ENCODE results near the gene RTTN.
"Not testable (repeated sequence)": the region's sequence is repeated elsewhere in the genome, so short reads cannot be mapped to it uniquely, and the experiment has no call there.

The RTTN gene

GRCh38 chr18:69981948-69982347 lies 223.5 kb downstream of the RTTN start:
- Histone ChIP-seq H3K9me3 (replicated peaks in 1 of 11) (peaks cover 7 to 14% (median 9%) of the 10 kb centered on the region in 11 experiments), H3K9ac (no peak overlapping the region), H3K36me3 (peaks cover 0 to 32% (median 7%) of the 10 kb centered on the region in 11 experiments; a peak in 14 of 22 replicates), H3K27ac (no peak overlapping the region), H3K4me1 (peaks cover 0 to 29% (median 6%) of the 10 kb centered on the region in 10 experiments; a peak in 11 of 20 replicates), H3K27me3 (no peaks in the 10 kb centered on the region), H3K4me2 (no peak overlapping the region), H3K4me3 (no peak overlapping the region), H4K20me1 (no peaks in the 10 kb centered on the region)
- TF ChIP-seq Cebpa-rat (IDR thresholded peaks at IDR 0.05), result no peak

- Histone ChIP-seq H3K36me3 (peaks cover 0 to 28% (median 6%) of the 10 kb centered on the region in 11 experiments; a peak in 10 of 22 replicates), H3K9me3 (replicated peaks in 1 of 11) (peaks cover 15 to 19% (median 17%) of the 10 kb centered on the region in 11 experiments), H3K27me3 (no peaks in the 10 kb centered on the region), H3K4me2 (no peak overlapping the region; a peak in 1 of 22 replicates), H3K27ac (no peak overlapping the region), H3K4me1 (peaks cover 0 to 29% (median 6%) of the 10 kb centered on the region in 10 experiments; a peak in 11 of 20 replicates), H3K9ac (no peak overlapping the region), H4K20me1 (no peaks in the 10 kb centered on the region), H3K4me3 (no peak overlapping the region)
- no peak for TF ChIP-seq Cebpa-rat (IDR thresholded peaks at IDR 0.05)
Measured at GRCh38 chr18:69980982-69981804, 224.3 kb downstream of the RTTN start.

- Histone ChIP-seq H3K27me3 (no peaks in the 10 kb centered on the region), H3K9me3 (replicated peaks in 1 of 11) (peaks cover 19 to 24% (median 20%) of the 10 kb centered on the region in 11 experiments), H3K36me3 (peaks cover 0 to 24% (median 5%) of the 10 kb centered on the region in 11 experiments; a peak in 8 of 22 replicates), H3K27ac (no peak overlapping the region), H3K4me2 (no peak overlapping the region), H3K4me3 (no peak overlapping the region), H3K9ac (no peak overlapping the region), H3K4me1 (peaks cover 0 to 29% (median 6%) of the 10 kb centered on the region in 10 experiments; a peak in 11 of 20 replicates), H4K20me1 (no peaks in the 10 kb centered on the region)
- TF ChIP-seq Cebpa-rat (IDR thresholded peaks at IDR 0.05), result no peak
Measured at GRCh38 chr18:69980509-69980908, 225.0 kb downstream of the RTTN start.

GRCh38 chr18:69978732-69979715 lies 226.5 kb downstream of the RTTN start:
- peak overlapping the region in 4 of 11 experiments; percentile 16 to 43 (median 31); a peak in 5 of 22 replicates for H3K27ac ChIP-seq
- H3K4me1 ChIP-seq, result peaks cover 0 to 29% (median 6%) of the 10 kb centered on the region in 10 experiments; a peak in 11 of 20 replicates

GRCh38 chr18:69975294-69975693 lies 230.2 kb downstream of the RTTN start:
- H3K27ac ChIP-seq, H3K4me2 ChIP-seq, H4K20me1 ChIP-seq, H3K27me3 ChIP-seq, H3K4me3 ChIP-seq, H3K9ac ChIP-seq: not testable (repeated sequence)
- Histone ChIP-seq H3K36me3 (peaks cover 0 to 12% (median 5%) of the 10 kb centered on the region in 11 experiments; a peak in 7 of 22 replicates), H3K4me1 (peaks cover 0 to 17% (median 8%) of the 10 kb centered on the region in 10 experiments; a peak in 12 of 20 replicates), H3K9me3 (replicated peaks in 1 of 11) (peaks cover 20 to 68% (median 38%) of the 10 kb centered on the region in 11 experiments)

More at GRCh38 chr18:69978732-69979715, 226.5 kb downstream of the RTTN start:
- H3K36me3 ChIP-seq, result peaks cover 0 to 12% (median 5%) of the 10 kb centered on the region in 11 experiments; a peak in 7 of 22 replicates
- no peak overlapping the region for H3K4me3 ChIP-seq
- no peak for TF ChIP-seq Cebpa-rat (IDR thresholded peaks at IDR 0.05)
- no peaks in the 10 kb centered on the region for H3K27me3 ChIP-seq
- H3K9ac ChIP-seq, result no peak overlapping the region
- peak overlapping the region in 5 of 11 experiments; percentile 9 to 67 (median 38); a peak in 9 of 22 replicates for H3K4me2 ChIP-seq
- no peaks in the 10 kb centered on the region for H4K20me1 ChIP-seq
- H3K9me3 ChIP-seq (replicated peaks in 1 of 11), result peaks cover 19 to 37% (median 21%) of the 10 kb centered on the region in 11 experiments

- TF ChIP-seq Cebpa-rat (IDR thresholded peaks at IDR 0.05), result no peak
- H3K4me2 ChIP-seq, result no peak overlapping the region
Measured at GRCh38 chr18:69974365-69974764, 231.1 kb downstream of the RTTN start.

GRCh38 chr18:69969491-69969890 lies 236.0 kb downstream of the RTTN start:
- Histone ChIP-seq H3K4me2 (peak overlapping the region in 10 of 11 experiments; percentile 19 to 66 (median 47); a peak in 16 of 22 replicates), H4K20me1 (no peaks in the 10 kb centered on the region), H3K4me3 (no peak overlapping the region), H3K9me3 (replicated peaks in 1 of 11) (peaks cover 0 to 36% (median 20%) of the 10 kb centered on the region in 11 experiments; a peak in 14 of 22 replicates), H3K36me3 (no peaks in the 10 kb centered on the region), H3K4me1 (peaks cover 6 to 26% (median 20%) of the 10 kb centered on the region in 10 experiments; a peak in 17 of 20 replicates), H3K27me3 (no peaks in the 10 kb centered on the region), H3K27ac (peak overlapping the region in 8 of 11 experiments; percentile 19 to 67 (median 56); a peak in 14 of 22 replicates), H3K9ac (no peak overlapping the region)
- TF ChIP-seq Cebpa-rat (IDR thresholded peaks at IDR 0.05), result peak in 6 of 11 experiments; percentile 19 to 73 (median 50); a peak in 6 of 22 replicates

More at GRCh38 chr18:69974365-69974764, 231.1 kb downstream of the RTTN start:
- no peak overlapping the region for H3K27ac ChIP-seq
- H3K9ac ChIP-seq, result no peak overlapping the region
- peaks cover 4 to 22% (median 16%) of the 10 kb centered on the region in 10 experiments; a peak in 17 of 20 replicates for H3K4me1 ChIP-seq
- H3K27me3 ChIP-seq, result no peaks in the 10 kb centered on the region
- H4K20me1 ChIP-seq, result no peaks in the 10 kb centered on the region
- H3K9me3 ChIP-seq (replicated peaks in 1 of 11), result peaks cover 20 to 68% (median 38%) of the 10 kb centered on the region in 11 experiments
- peaks cover 0 to 12% (median 5%) of the 10 kb centered on the region in 11 experiments; a peak in 7 of 22 replicates for H3K36me3 ChIP-seq
- no peak overlapping the region for H3K4me3 ChIP-seq

- TF ChIP-seq Cebpa-rat (IDR thresholded peaks at IDR 0.05), result no peak
- Histone ChIP-seq H3K27me3 (no peaks in the 10 kb centered on the region), H3K4me3 (no peak overlapping the region), H3K36me3 (no peaks in the 10 kb centered on the region), H3K4me2 (peak overlapping the region in 4 of 11 experiments; percentile 43 to 66 (median 52); a peak in 3 of 22 replicates), H4K20me1 (no peaks in the 10 kb centered on the region), H3K9ac (no peak overlapping the region), H3K27ac (peak overlapping the region in 6 of 11 experiments; percentile 8 to 67 (median 50); a peak in 7 of 22 replicates), H3K9me3 (replicated peaks in 1 of 11) (peaks cover 0 to 22% (median 10%) of the 10 kb centered on the region in 11 experiments; a peak in 13 of 22 replicates), H3K4me1 (peaks cover 6 to 26% (median 20%) of the 10 kb centered on the region in 10 experiments; a peak in 17 of 20 replicates)
Measured at GRCh38 chr18:69968039-69968438, 237.4 kb downstream of the RTTN start.
